Measurements from ENCODE around the gene PLCB1.

- no peak for TF ChIP-seq CTCF (IDR thresholded peaks at IDR 0.05; ENCODE audit: low read depth, low read length, poor library complexity, severe bottlenecking)
- TF ChIP-seq EZH2phosphoT487 (IDR thresholded peaks at IDR 0.05; ENCODE audit: borderline replicate concordance, low read length), result no peak
These were observed 358.2 kb downstream of the PLCB1 start for GRCh38 chr20:8490076-8490830.
